HepG2 (cell line): ENCODE results near the gene ZNF792. TPM values are rescaled to one million over a fixed set of nuclear protein-coding genes. Genes with fewer than 3 reads are reported as not detected.

Source experiments
- FIP1L1 ChIP-seq: fragments of 200-400 bp; formaldehyde crosslinking; IDR thresholded peaks from 2 replicates; pipeline ENCODE4 v1.6.1; 2018; ENCODE audit warnings: low read depth, mild to moderate bottlenecking, low read length, moderate library complexity, borderline replicate concordance; ENCODE audit not compliant: insufficient read depth
- MEF2D ChIP-seq: sonication (generic); formaldehyde crosslinking; IDR thresholded peaks from 2 replicates; pipeline ENCODE4 v1.5.1; 2020; ENCODE audit warnings: mild to moderate bottlenecking, missing genetic modification reagents
- SOX13 ChIP-seq, 3 experiments: fragments of 450-650 bp in 1 of 3; sonication (generic) in 1 of 3; formaldehyde crosslinking in 1 of 3; IDR thresholded peaks in 2 of 3; conservative IDR thresholded peaks in 1 of 3; 2 replicates each; pipeline versions ENCODE4 v1.5.0 to v1.6.1; 2016 to 2020; ENCODE audit warnings: antibody characterized with exemption in 1 of 3, mild to moderate bottlenecking in 1 of 3, missing compliant biosample characterization in 1 of 3, missing genetic modification reagents in 1 of 3, moderate library complexity in 1 of 3
- THAP11 ChIP-seq: IDR thresholded peaks from 2 replicates; pipeline ENCODE4 v1.6.1; 2016; ENCODE audit warnings: missing biosample characterization, missing genetic modification reagents
- ZBTB3 ChIP-seq: sonication (generic); formaldehyde crosslinking; IDR thresholded peaks from 2 replicates; pipeline ENCODE4 v1.4.0; 2020; ENCODE audit warnings: low read depth, mild to moderate bottlenecking, moderate library complexity, missing genetic modification reagents, borderline replicate concordance
- ZBTB7B ChIP-seq: sonication (generic); formaldehyde crosslinking; IDR thresholded peaks from 2 replicates; pipeline ENCODE4 v1.4.0; 2020; ENCODE audit warnings: missing genetic modification reagents
- ZC3H4 ChIP-seq: sonication (generic); formaldehyde crosslinking; IDR thresholded peaks from 2 replicates; pipeline ENCODE4 v1.4.0; 2020; ENCODE audit warnings: missing genetic modification reagents, borderline replicate concordance
- ZFYVE20 ChIP-seq: sonication (generic); formaldehyde crosslinking; IDR thresholded peaks from 2 replicates; pipeline ENCODE4 v1.8.0; 2023; ENCODE audit warnings: low read depth, mild to moderate bottlenecking, moderate library complexity, missing genetic modification reagents, borderline replicate concordance
- ZNF24 ChIP-seq: fragments of 450-650 bp; IDR thresholded peaks from 2 replicates; pipeline ENCODE4 v1.6.1; 2017; ENCODE audit warnings: antibody characterized with exemption, mild to moderate bottlenecking
- ZNF510 ChIP-seq: sonication (generic); formaldehyde crosslinking; IDR thresholded peaks from 2 replicates; pipeline ENCODE4 v1.4.0; 2020; ENCODE audit warnings: low read depth, mild to moderate bottlenecking, missing genetic modification reagents
- polyA plus RNA-seq, 8 experiments: library from polyadenylated mRNA; depleted of rRNA in 3 of 8; stranded (reverse) in 7 of 8; unstranded in 1 of 8; fragments of >200 nt; fragmentation: Illumina TruSeq in 4 of 8; extraction: Trizol in 4 of 8; gene quantifications; 2 replicates each; pipeline versions ENCODE4 v1.2.1 to v1.2.3, GENCODE V29; 2011 to 2016; ENCODE audit warnings: low read depth in 4 of 8, missing spikeins in 1 of 8, mixed read lengths in 1 of 8; ENCODE audit not compliant: insufficient read depth in 1 of 8
- total RNA-seq, 5 experiments: library from RNA; depleted of rRNA; stranded (reverse); fragments of >200 nt; fragmentation: Illumina TruSeq; extraction: Trizol; gene quantifications; 2 replicates each; pipeline ENCODE4 v1.2.3, GENCODE V29; 2016; ENCODE audit warnings: low read depth in 1 of 5
- TF ChIP-seq, protein P1 (sequence below): sonication (generic); formaldehyde crosslinking; IDR thresholded peaks from 2 replicates; pipeline ENCODE4 v1.4.0; 2020; ENCODE audit warnings: low read depth, mild to moderate bottlenecking, missing genetic modification reagents
- TF ChIP-seq, protein P2 (sequence below): sonication (generic); formaldehyde crosslinking; IDR thresholded peaks from 2 replicates; pipeline ENCODE4 v1.4.0; 2020; ENCODE audit warnings: missing genetic modification reagents
- TF ChIP-seq, protein P3 (sequence below), 2 experiments: sonication (generic) in 1 of 2; formaldehyde crosslinking in 1 of 2; IDR thresholded peaks; 2 replicates each; pipeline versions ENCODE4 v1.4.0 to v1.6.1; 2016 to 2020; ENCODE audit warnings: borderline replicate concordance in 1 of 2, low read depth in 1 of 2, mild to moderate bottlenecking in 1 of 2, missing genetic modification reagents in 1 of 2
- TF ChIP-seq, protein P4 (sequence below): sonication (generic); formaldehyde crosslinking; conservative IDR thresholded peaks from 2 replicates; pipeline ENCODE4 v1.4.0; 2020; ENCODE audit warnings: missing genetic modification reagents
- TF ChIP-seq, protein P5 (sequence below): sonication (generic); formaldehyde crosslinking; IDR thresholded peaks from 2 replicates; pipeline ENCODE4 v1.9.0; 2021; ENCODE audit warnings: missing genetic modification reagents, mild to moderate bottlenecking, borderline replicate concordance

The ZNF792 gene
- total and polyA plus RNA-seq, 2 of the 13 experiments (the other 11 are each of a cell fraction or from before 2014, with no cell fraction given): 5.5 to 11.5 TPM

DNA sequence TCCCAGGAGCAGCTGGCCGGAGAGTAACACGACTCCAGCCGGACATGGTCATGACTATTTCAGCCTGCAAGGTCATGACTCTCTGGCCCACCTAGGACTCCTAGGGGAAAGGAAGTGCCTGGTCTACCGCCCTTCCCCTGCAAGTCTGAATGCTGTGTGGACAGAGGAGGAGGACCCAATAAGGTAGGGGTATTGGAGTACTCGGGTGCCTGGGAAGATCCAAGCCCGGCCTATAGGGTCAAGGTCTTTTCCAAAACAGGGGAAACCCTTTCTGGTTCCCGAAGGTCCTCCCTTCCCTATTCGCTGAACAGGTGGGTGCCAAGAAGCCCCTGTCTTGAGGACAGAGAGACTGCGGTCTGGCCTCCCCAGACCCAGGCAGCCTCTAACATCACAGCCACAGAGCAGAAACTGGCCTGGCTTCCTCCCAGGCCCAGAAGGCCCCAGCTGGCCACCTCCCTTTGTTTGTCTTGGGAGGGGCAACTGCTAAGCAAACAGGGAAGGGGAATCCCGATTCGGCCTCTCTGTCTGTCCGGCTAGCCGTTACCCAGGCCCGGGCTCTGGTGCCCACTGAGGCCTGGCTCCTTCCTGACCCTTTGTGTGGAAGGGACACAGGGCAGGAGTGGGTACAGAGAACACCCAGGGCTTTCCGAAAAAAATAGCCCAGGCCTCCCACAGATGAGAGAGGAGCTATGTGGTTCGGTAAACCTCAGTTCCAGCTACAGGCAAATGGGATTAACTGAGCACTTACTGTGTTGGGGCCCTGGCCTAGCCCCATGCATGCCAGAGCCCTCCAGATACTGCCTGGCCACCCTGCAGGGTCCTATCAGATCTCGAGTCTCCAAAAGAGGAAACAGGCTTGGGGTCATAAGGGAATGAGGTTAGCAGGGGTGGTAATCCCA lies 30.9 kb upstream of the ZNF792 start (continued):
- TF ChIP-seq, protein P1, sequence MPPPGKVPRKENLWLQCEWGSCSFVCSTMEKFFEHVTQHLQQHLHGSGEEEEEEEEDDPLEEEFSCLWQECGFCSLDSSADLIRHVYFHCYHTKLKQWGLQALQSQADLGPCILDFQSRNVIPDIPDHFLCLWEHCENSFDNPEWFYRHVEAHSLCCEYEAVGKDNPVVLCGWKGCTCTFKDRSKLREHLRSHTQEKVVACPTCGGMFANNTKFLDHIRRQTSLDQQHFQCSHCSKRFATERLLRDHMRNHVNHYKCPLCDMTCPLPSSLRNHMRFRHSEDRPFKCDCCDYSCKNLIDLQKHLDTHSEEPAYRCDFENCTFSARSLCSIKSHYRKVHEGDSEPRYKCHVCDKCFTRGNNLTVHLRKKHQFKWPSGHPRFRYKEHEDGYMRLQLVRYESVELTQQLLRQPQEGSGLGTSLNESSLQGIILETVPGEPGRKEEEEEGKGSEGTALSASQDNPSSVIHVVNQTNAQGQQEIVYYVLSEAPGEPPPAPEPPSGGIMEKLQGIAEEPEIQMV (CRISPR knock-in tag): no peak
- TF ChIP-seq, protein P2, sequence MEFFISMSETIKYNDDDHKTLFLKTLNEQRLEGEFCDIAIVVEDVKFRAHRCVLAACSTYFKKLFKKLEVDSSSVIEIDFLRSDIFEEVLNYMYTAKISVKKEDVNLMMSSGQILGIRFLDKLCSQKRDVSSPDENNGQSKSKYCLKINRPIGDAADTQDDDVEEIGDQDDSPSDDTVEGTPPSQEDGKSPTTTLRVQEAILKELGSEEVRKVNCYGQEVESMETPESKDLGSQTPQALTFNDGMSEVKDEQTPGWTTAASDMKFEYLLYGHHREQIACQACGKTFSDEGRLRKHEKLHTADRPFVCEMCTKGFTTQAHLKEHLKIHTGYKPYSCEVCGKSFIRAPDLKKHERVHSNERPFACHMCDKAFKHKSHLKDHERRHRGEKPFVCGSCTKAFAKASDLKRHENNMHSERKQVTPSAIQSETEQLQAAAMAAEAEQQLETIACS (CRISPR knock-in tag): no peak
- TF ChIP-seq ZC3H4 (CRISPR knock-in tag) (0 out of 2 replicates have a peak, but pooled peaks have one; percentile 38), SOX13 (IDR thresholded peaks at IDR 0.05) (peak; percentile 2; the same call in 1 of the 2 replicates), SOX13 (CRISPR knock-in tag; conservative IDR thresholded peaks at IDR 0.05 in 1 of 2, IDR thresholded peaks at IDR 0.05 in 1 of 2) (peak in 1 of 2 experiments; percentile 82; a peak in 2 of 4 replicates), FIP1L1 (no peak), ZNF24 (no peak), ZBTB3 (CRISPR knock-in tag) (peak; percentile 89), ZBTB7B (CRISPR knock-in tag) (peak; percentile 86), ZFYVE20 (CRISPR knock-in tag) (no peak), MEF2D (CRISPR knock-in tag) (no peak), THAP11 (CRISPR knock-in tag) (peak; percentile 69), ZNF510 (CRISPR knock-in tag) (0 out of 2 replicates have a peak, but pooled peaks have one; percentile 34)
- TF ChIP-seq, protein P3, sequence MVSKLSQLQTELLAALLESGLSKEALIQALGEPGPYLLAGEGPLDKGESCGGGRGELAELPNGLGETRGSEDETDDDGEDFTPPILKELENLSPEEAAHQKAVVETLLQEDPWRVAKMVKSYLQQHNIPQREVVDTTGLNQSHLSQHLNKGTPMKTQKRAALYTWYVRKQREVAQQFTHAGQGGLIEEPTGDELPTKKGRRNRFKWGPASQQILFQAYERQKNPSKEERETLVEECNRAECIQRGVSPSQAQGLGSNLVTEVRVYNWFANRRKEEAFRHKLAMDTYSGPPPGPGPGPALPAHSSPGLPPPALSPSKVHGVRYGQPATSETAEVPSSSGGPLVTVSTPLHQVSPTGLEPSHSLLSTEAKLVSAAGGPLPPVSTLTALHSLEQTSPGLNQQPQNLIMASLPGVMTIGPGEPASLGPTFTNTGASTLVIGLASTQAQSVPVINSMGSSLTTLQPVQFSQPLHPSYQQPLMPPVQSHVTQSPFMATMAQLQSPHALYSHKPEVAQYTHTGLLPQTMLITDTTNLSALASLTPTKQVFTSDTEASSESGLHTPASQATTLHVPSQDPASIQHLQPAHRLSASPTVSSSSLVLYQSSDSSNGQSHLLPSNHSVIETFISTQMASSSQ (IDR thresholded peaks at IDR 0.05; ENCODE audit: low read depth): peak; percentile 76
- TF ChIP-seq, protein P3 (CRISPR knock-in tag; IDR thresholded peaks at IDR 0.05; ENCODE audit: borderline replicate concordance): peak; percentile 83; the same call in 1 of the 2 replicates
- TF ChIP-seq, protein P4, sequence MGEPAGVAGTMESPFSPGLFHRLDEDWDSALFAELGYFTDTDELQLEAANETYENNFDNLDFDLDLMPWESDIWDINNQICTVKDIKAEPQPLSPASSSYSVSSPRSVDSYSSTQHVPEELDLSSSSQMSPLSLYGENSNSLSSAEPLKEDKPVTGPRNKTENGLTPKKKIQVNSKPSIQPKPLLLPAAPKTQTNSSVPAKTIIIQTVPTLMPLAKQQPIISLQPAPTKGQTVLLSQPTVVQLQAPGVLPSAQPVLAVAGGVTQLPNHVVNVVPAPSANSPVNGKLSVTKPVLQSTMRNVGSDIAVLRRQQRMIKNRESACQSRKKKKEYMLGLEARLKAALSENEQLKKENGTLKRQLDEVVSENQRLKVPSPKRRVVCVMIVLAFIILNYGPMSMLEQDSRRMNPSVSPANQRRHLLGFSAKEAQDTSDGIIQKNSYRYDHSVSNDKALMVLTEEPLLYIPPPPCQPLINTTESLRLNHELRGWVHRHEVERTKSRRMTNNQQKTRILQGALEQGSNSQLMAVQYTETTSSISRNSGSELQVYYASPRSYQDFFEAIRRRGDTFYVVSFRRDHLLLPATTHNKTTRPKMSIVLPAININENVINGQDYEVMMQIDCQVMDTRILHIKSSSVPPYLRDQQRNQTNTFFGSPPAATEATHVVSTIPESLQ (CRISPR knock-in tag): no peak
- TF ChIP-seq, protein P5, sequence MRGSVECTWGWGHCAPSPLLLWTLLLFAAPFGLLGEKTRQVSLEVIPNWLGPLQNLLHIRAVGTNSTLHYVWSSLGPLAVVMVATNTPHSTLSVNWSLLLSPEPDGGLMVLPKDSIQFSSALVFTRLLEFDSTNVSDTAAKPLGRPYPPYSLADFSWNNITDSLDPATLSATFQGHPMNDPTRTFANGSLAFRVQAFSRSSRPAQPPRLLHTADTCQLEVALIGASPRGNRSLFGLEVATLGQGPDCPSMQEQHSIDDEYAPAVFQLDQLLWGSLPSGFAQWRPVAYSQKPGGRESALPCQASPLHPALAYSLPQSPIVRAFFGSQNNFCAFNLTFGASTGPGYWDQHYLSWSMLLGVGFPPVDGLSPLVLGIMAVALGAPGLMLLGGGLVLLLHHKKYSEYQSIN (CRISPR knock-in tag): no peak
